ENCODE measurements around the gene DAPK2.

DAPK2 gene

GRCh38 chr15:64003182-64003581, 43.1 kb downstream of the DAPK2 start:
- no peaks in the 10 kb centered on the region for H3K27me3 ChIP-seq (ENCODE audit: insufficient read depth, poor library complexity, severe bottlenecking)
- TF ChIP-seq GABPA (IDR thresholded peaks at IDR 0.05; ENCODE audit: low read depth) (no peak), SPI1 (IDR thresholded peaks at IDR 0.05; ENCODE audit: borderline replicate concordance, low read depth) (no peak), POLR2AphosphoS5 (IDR thresholded peaks at IDR 0.05; ENCODE audit: low read depth) (no peak)
- TF ChIP-seq, protein P1, sequence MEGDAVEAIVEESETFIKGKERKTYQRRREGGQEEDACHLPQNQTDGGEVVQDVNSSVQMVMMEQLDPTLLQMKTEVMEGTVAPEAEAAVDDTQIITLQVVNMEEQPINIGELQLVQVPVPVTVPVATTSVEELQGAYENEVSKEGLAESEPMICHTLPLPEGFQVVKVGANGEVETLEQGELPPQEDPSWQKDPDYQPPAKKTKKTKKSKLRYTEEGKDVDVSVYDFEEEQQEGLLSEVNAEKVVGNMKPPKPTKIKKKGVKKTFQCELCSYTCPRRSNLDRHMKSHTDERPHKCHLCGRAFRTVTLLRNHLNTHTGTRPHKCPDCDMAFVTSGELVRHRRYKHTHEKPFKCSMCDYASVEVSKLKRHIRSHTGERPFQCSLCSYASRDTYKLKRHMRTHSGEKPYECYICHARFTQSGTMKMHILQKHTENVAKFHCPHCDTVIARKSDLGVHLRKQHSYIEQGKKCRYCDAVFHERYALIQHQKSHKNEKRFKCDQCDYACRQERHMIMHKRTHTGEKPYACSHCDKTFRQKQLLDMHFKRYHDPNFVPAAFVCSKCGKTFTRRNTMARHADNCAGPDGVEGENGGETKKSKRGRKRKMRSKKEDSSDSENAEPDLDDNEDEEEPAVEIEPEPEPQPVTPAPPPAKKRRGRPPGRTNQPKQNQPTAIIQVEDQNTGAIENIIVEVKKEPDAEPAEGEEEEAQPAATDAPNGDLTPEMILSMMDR (IDR thresholded peaks at IDR 0.05; ENCODE audit: insufficient read depth, low read length), result no peak
- TF ChIP-seq, protein P2, sequence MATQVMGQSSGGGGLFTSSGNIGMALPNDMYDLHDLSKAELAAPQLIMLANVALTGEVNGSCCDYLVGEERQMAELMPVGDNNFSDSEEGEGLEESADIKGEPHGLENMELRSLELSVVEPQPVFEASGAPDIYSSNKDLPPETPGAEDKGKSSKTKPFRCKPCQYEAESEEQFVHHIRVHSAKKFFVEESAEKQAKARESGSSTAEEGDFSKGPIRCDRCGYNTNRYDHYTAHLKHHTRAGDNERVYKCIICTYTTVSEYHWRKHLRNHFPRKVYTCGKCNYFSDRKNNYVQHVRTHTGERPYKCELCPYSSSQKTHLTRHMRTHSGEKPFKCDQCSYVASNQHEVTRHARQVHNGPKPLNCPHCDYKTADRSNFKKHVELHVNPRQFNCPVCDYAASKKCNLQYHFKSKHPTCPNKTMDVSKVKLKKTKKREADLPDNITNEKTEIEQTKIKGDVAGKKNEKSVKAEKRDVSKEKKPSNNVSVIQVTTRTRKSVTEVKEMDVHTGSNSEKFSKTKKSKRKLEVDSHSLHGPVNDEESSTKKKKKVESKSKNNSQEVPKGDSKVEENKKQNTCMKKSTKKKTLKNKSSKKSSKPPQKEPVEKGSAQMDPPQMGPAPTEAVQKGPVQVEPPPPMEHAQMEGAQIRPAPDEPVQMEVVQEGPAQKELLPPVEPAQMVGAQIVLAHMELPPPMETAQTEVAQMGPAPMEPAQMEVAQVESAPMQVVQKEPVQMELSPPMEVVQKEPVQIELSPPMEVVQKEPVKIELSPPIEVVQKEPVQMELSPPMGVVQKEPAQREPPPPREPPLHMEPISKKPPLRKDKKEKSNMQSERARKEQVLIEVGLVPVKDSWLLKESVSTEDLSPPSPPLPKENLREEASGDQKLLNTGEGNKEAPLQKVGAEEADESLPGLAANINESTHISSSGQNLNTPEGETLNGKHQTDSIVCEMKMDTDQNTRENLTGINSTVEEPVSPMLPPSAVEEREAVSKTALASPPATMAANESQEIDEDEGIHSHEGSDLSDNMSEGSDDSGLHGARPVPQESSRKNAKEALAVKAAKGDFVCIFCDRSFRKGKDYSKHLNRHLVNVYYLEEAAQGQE (IDR thresholded peaks at IDR 0.05; ENCODE audit: insufficient replicate concordance, low read depth), result no peak

GRCh38 chr15:64001148-64001547, 45.1 kb downstream of the DAPK2 start:
- Histone ChIP-seq H3K27me3 (ENCODE audit: insufficient read depth, poor library complexity, severe bottlenecking) (no peaks in the 10 kb centered on the region), H3K27ac (replicated peaks) (peak overlapping the region; percentile 77), H3K4me3 (replicated peaks; ENCODE audit: insufficient read depth, low read length) (no peak overlapping the region)
- DNase-seq (ENCODE audit: low read depth in 1 of 2, low spot score in 1 of 2), result peak; percentile 50 to 87
- no peak for TF ChIP-seq GABPA (IDR thresholded peaks at IDR 0.05; ENCODE audit: low read depth)
- TF ChIP-seq, protein P1 (IDR thresholded peaks at IDR 0.05; ENCODE audit: insufficient read depth, low read length), result no peak
- TF ChIP-seq SPI1 (IDR thresholded peaks at IDR 0.05; ENCODE audit: borderline replicate concordance, low read depth), result peak; percentile 30; the same call in 1 of the 2 replicates
- TF ChIP-seq POLR2AphosphoS5 (IDR thresholded peaks at IDR 0.05; ENCODE audit: low read depth), result 0 out of 2 replicates have a peak, but pooled peaks have one; percentile 12
- TF ChIP-seq, protein P2 (IDR thresholded peaks at IDR 0.05; ENCODE audit: insufficient replicate concordance, low read depth), result no peak

More at GRCh38 chr15:64003182-64003581, 43.1 kb downstream of the DAPK2 start:
- no peak overlapping the region for H3K4me3 ChIP-seq (replicated peaks; ENCODE audit: insufficient read depth, low read length)
- no peak overlapping the region for H3K27ac ChIP-seq (replicated peaks)
- no peak for DNase-seq (ENCODE audit: low read depth in 1 of 2, low spot score in 1 of 2)

- no peak overlapping the region for H3K4me3 ChIP-seq (replicated peaks; ENCODE audit: insufficient read depth, low read length)
- no peak for DNase-seq (ENCODE audit: low read depth in 1 of 2, low spot score in 1 of 2)
- TF ChIP-seq GABPA (IDR thresholded peaks at IDR 0.05; ENCODE audit: low read depth) (no peak), SPI1 (IDR thresholded peaks at IDR 0.05; ENCODE audit: borderline replicate concordance, low read depth) (no peak), POLR2AphosphoS5 (IDR thresholded peaks at IDR 0.05; ENCODE audit: low read depth) (no peak)
- TF ChIP-seq, protein P1 (IDR thresholded peaks at IDR 0.05; ENCODE audit: insufficient read depth, low read length), result no peak
- TF ChIP-seq, protein P2 (IDR thresholded peaks at IDR 0.05; ENCODE audit: insufficient replicate concordance, low read depth), result no peak
- H3K27me3 ChIP-seq (ENCODE audit: insufficient read depth, poor library complexity, severe bottlenecking), result no peaks in the 10 kb centered on the region
- H3K27ac ChIP-seq (replicated peaks), result peak overlapping the region; percentile 77
These were observed 45.9 kb downstream of the DAPK2 start for GRCh38 chr15:64000183-64000951.

Data from HL-60 (cell line).